Liver (tissue), 9 donors: ENCODE data around the gene DHRSX. TPM values are rescaled to one million over a fixed set of nuclear protein-coding genes. Genes with fewer than 3 reads are reported as not detected.
"Not testable (repeated sequence)": the region's sequence is repeated elsewhere in the genome, so short reads cannot be mapped to it uniquely, and the experiment has no call there.

Experiments used
- DNase-seq: peaks from one replicate; pipeline ENCODE4 v3.0.0-alpha.2; 2017; ENCODE audit warnings: low spot score
- H3K27ac ChIP-seq, 2 donors: one replicate each; pipeline ENCODE4 v1.7.0; 2013; ENCODE audit warnings: inconsistent platforms in 2 of 2, low read length in 2 of 2, control low read depth in 1 of 2, low read depth in 1 of 2, mild to moderate bottlenecking in 1 of 2
- H3K27me3 ChIP-seq, 4 donors: one replicate each; pipeline versions ENCODE4 v1.6.1 to v1.7.0; 2013; ENCODE audit warnings: low read length in 3 of 4, inconsistent platforms in 1 of 4, mild to moderate bottlenecking in 1 of 4, moderate library complexity in 1 of 4; ENCODE audit not compliant: control insufficient read depth in 4 of 4, insufficient read depth in 4 of 4
- H3K36me3 ChIP-seq, 4 donors: one replicate each; pipeline versions ENCODE4 v1.6.1 to v1.7.0; 2013; ENCODE audit warnings: low read length in 3 of 4, mild to moderate bottlenecking in 3 of 4, low read depth in 1 of 4, moderate library complexity in 1 of 4; ENCODE audit not compliant: control insufficient read depth in 4 of 4, insufficient read depth in 3 of 4
- H3K4me1 ChIP-seq, 4 donors: one replicate each; pipeline versions ENCODE4 v1.6.1 to v1.7.0; 2013; ENCODE audit warnings: low read length in 3 of 4, mild to moderate bottlenecking in 3 of 4, moderate library complexity in 1 of 4; ENCODE audit not compliant: control insufficient read depth in 4 of 4, insufficient read depth in 4 of 4
- H3K4me3 ChIP-seq, 3 donors: one replicate each; pipeline versions ENCODE4 v1.6.1 to v1.7.0; 2013; ENCODE audit warnings: low read length in 3 of 3, control low read depth in 1 of 3, low read depth in 1 of 3, mild to moderate bottlenecking in 1 of 3
- H3K9ac ChIP-seq, 2 donors: one replicate each; pipeline ENCODE4 v1.7.0; 2013; ENCODE audit warnings: low read length in 2 of 2, mild to moderate bottlenecking in 2 of 2, moderate library complexity in 2 of 2, control low read depth in 1 of 2, low read depth in 1 of 2
- H3K9me3 ChIP-seq, 4 donors: one replicate each; pipeline versions ENCODE4 v1.6.1 to v1.7.0; 2013; ENCODE audit warnings: low read length in 3 of 4; ENCODE audit not compliant: control insufficient read depth in 4 of 4
- EGR1 ChIP-seq, 2 donors: IDR thresholded peaks; 2 replicates each; pipeline ENCODE4 v1.6.1; 2016 to 2018; ENCODE audit warnings: antibody characterized with exemption in 2 of 2, low read depth in 2 of 2
- FOXA1 ChIP-seq: IDR thresholded peaks from 2 replicates; pipeline ENCODE4 v1.6.1; 2016; ENCODE audit warnings: antibody characterized with exemption
- FOXA2 ChIP-seq: IDR thresholded peaks from 2 replicates; pipeline ENCODE4 v1.6.1; 2016; ENCODE audit warnings: antibody characterized with exemption
- GABPA ChIP-seq, 2 donors: IDR thresholded peaks in 1 of 2; conservative IDR thresholded peaks in 1 of 2; 2 replicates each; pipeline ENCODE4 v1.6.1; 2016; ENCODE audit warnings: antibody characterized with exemption in 2 of 2, mild to moderate bottlenecking in 1 of 2, moderate library complexity in 1 of 2
- HNF4A ChIP-seq, 2 donors: conservative IDR thresholded peaks; 2 replicates each; pipeline ENCODE4 v1.6.1; 2016; ENCODE audit warnings: antibody characterized with exemption in 2 of 2, mild to moderate bottlenecking in 2 of 2
- HNF4G ChIP-seq: IDR thresholded peaks from 2 replicates; pipeline ENCODE4 v1.6.1; 2016; ENCODE audit warnings: antibody characterized with exemption
- JUND ChIP-seq, 2 donors: IDR thresholded peaks; 2 replicates each; pipeline ENCODE4 v1.6.1; 2016; ENCODE audit warnings: antibody characterized with exemption in 2 of 2
- NR2F2 ChIP-seq: IDR thresholded peaks from 2 replicates; pipeline ENCODE4 v1.6.1; 2016; ENCODE audit warnings: antibody characterized with exemption
- RAD21 ChIP-seq, 2 donors: IDR thresholded peaks; 2 replicates each; pipeline ENCODE4 v1.6.1; 2016; ENCODE audit warnings: antibody characterized with exemption in 2 of 2, mild to moderate bottlenecking in 2 of 2
- REST ChIP-seq: IDR thresholded peaks from 2 replicates; pipeline ENCODE4 v1.6.1; 2016; ENCODE audit warnings: antibody characterized with exemption, mild to moderate bottlenecking
- RXRA ChIP-seq, 2 donors: IDR thresholded peaks; 2 replicates each; pipeline ENCODE4 v1.6.1; 2017 to 2018; ENCODE audit warnings: antibody characterized with exemption in 2 of 2, mild to moderate bottlenecking in 1 of 2
- SP1 ChIP-seq: IDR thresholded peaks from 2 replicates; pipeline ENCODE4 v1.6.1; 2018; ENCODE audit warnings: antibody characterized with exemption, mild to moderate bottlenecking
- TAF1 ChIP-seq: conservative IDR thresholded peaks from 2 replicates; pipeline ENCODE4 v1.6.1; 2016; ENCODE audit warnings: antibody characterized with exemption, mild to moderate bottlenecking
- YY1 ChIP-seq: IDR thresholded peaks from 2 replicates; pipeline ENCODE4 v1.6.1; 2016; ENCODE audit warnings: antibody characterized with exemption, mild to moderate bottlenecking
- ZBTB33 ChIP-seq: IDR thresholded peaks from 2 replicates; pipeline ENCODE4 v1.6.1; 2016; ENCODE audit warnings: antibody characterized with exemption
- WGBS: extraction: QIAGEN DNeasy Blood & Tissue Kit; methylation state at CpG from one replicate; pipeline ENCODE4 v1.1.7; 2013; 5-methylcytosine and 5-hydroxymethylcytosine counted together
- polyA plus RNA-seq, 2 donors: library from polyadenylated mRNA; stranded (reverse) in 1 of 2; unstranded in 1 of 2; fragments of 200-250 nt in 1 of 2; fragments of >200 nt in 1 of 2; fragmentation: Nextera tagmentation in 1 of 2; extraction: Ambion mirVana in 1 of 2; gene quantifications; one replicate each; pipeline versions ENCODE4 v1.2.1 to v1.2.3, GENCODE V29; 2013 to 2015
- total RNA-seq, 2 donors: library from RNA; depleted of rRNA; stranded (reverse); fragments of >200 nt; gene quantifications; one replicate each; pipeline ENCODE4 v1.2.3, GENCODE V29; 2014
- donor health status: healthy.
- donor health status: healthy.
- donor health status: healthy.
- donor health status: healthy.
- donor health status: healthy.

DHRSX gene
- total and polyA plus RNA-seq, 4 donors, result 17.2 to 35.2 (median 23.3) TPM

GRCh38 chrX:2313864-2314640 is 186.7 kb downstream of the DHRSX start:
- no peak overlapping the region for H3K4me3 ChIP-seq
- WGBS, result 89% methylated on average over 1 of the region's 1 CpG
- no peak overlapping the region for H3K9ac ChIP-seq
- no peak for TF ChIP-seq REST
- TF ChIP-seq YY1, result no peak
- TF ChIP-seq RAD21 (IDR thresholded peaks at IDR 0.05), result no peak
- TF ChIP-seq ZBTB33, result no peak
- TF ChIP-seq NR2F2, result no peak
- TF ChIP-seq HNF4G, result no peak
- no peak for TF ChIP-seq TAF1
- TF ChIP-seq GABPA (IDR thresholded peaks at IDR 0.05 in 1 of 2, conservative IDR thresholded peaks at IDR 0.05 in 1 of 2), result no peak
- no peak for TF ChIP-seq JUND (IDR thresholded peaks at IDR 0.05)
- no peak for TF ChIP-seq HNF4A (conservative IDR thresholded peaks at IDR 0.05)
- no peak for TF ChIP-seq RXRA (IDR thresholded peaks at IDR 0.05)
- no peak for TF ChIP-seq EGR1 (IDR thresholded peaks at IDR 0.05; ENCODE audit: low read depth in 2 of 2)
- TF ChIP-seq FOXA1, result no peak
- no peak for TF ChIP-seq FOXA2
- no peak for TF ChIP-seq SP1
- H3K4me1 ChIP-seq, result peaks cover 2 to 8% (median 5%) of the 10 kb centered on the region in 4 donors
- no peak overlapping the region for H3K27ac ChIP-seq
- H3K36me3 ChIP-seq, result no peaks in the 10 kb centered on the region
- DNase-seq, result no peak
- no peaks in the 10 kb centered on the region for H3K27me3 ChIP-seq
- H3K9me3 ChIP-seq, result no peaks in the 10 kb centered on the region

GRCh38 chrX:2312061-2312591 is 188.7 kb downstream of the DHRSX start:
- not testable (repeated sequence) for H3K4me1 ChIP-seq
- 95% methylated on average over 5 of the region's 5 CpGs for WGBS

More at GRCh38 chrX:2312061-2312591, 188.7 kb downstream of the DHRSX start:
- not testable (repeated sequence) for DNase-seq, H3K27me3 ChIP-seq, H3K36me3 ChIP-seq, H3K9me3 ChIP-seq, H3K27ac ChIP-seq, H3K9ac ChIP-seq, H3K4me3 ChIP-seq
